ENCODE results near the gene WFDC2.
"Not testable (repeated sequence)": the region's sequence is repeated elsewhere in the genome, so short reads cannot be mapped to it uniquely, and the experiment has no call there.

The WFDC2 gene

DNA sequence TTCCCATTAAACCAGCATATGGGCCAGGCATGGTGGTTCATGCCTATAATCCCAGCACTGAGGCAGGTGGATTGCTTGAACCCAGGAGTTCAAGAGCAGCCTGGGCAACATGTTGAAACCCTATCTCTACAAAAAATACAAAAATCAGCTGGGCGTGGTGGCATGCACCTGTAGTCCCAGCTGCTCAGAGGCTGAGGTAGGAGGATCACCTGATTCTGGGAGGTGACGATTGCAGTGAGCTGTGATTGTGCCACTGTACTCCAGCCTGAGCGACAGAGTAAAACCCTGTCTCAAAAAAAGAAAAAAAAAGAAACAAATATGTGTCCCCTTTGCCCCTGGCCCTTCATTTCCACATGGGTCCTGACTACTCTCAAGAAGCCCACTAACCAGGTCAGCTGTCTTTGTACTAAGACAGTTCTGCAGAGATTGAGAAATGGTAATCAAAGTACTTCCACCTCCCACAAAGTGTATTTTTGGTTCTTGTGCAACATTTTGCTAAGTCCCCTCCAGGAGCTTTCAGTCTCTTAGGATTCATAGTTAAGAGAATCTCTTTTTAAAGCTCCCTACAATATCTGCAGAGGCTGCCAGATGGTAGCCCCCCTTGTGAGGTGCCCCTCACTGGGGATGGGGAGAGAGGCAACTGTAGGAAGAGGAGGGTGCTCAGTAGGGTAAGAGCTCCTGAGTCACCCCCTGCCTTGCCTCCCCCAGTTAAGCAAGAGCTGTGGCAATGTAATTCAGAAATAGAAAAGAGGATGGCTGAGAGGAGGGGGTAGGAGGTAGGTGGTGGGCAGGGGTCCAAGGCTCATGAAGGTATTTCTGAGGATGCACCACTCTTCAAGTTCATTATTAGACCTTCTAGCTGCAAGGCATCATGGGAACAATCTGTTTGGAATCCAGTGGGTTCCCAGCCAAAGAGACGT lies 16.5 kb upstream of the WFDC2 start:
- no peak for DNase-seq

DNA sequence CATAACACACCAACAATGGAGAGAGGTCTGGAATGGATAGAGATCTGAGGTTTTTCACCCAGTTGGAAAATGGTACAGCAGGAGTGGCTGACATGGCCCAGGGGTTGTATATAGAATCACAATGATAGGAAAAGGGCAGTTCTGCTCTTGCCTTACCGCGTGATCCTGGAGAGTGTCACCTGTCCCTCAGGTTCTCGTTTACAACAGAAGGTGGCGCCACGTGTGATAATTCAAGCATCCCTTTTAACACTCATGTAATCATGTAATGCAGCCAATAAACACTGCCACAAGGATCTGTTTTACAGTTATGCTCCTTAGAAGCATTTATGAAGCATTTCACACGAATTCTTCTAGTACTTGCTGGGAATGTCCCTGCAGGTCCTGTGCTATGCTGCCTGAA lies 12.9 kb upstream of the WFDC2 start:
- peak; percentile 30 for DNase-seq

DNA sequence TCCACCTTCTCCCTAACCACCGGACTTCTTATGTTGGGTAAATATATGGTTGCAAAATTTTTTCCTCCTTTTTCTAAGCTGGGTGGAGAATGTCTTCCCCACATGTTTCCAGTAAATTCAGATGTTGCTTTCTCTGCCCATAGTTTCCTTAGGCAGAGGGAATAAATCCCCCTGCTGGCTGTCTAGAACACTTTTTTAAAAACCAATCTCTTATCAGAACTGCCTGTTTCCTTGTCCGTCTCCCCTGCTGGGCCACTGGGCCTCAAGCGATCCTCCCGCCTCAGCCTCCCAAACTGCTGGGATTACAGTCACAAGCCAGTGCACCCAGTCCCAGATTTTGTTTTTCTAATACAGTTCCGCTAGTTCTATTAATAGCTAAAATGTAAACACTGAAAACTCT lies 9.9 kb upstream of the WFDC2 start:
- DNase-seq, result no peak

DNA sequence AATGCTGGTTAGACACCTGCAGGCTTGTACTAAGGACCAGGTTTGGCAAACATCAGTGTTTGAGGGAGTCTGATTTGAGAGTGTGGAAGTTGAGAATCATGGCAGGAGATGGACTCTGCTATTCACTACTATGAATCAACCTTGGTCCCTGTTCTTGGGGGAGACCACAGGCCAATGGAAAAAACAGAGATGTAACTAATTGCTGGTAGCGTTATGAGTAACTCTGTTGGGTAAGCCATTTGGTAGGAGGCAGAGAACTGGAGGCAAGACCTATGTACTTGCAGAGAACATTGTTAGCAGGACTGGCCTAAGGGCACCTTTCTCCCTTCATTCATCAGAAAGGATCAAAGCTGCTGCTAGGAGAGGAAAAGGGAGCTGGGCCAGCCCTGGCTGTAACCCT lies 8.3 kb upstream of the WFDC2 start:
- no peak for DNase-seq

DNA sequence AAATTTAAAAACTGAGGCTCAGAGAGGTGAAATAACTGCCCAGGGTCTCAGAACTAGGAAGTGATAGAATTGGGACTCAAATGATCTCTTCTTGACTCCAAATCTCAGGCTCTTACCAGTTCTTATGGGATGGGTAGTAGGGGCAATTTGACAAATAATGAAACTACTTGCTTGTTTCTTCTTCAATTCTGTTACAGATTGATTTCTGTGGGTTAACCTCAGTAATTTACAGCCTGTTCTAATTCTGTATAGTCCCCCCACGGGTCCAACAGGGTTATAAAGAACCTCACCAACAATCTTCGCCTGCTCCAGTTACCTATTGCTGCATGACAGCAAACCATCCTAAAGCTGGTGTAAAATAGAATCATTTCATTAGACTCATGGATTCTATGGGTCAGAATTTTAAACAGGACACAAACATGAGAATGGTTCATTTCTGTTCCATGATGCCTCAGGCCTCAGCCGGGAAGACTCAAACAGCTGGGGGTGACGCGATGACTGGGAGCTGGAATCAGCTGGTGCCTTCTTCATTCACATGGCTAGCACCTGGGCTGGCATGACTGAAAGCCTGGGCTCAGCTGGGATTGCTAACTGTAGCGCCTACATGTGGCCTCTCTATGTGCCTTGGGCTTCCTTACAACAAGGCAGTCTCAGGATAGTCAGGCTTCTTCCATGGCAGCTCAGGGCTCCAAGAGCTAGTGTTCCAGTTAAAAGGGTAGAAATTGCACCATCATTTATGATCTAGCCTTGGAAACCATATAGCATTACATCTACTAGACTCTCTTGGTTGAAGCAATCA lies 6.6 kb upstream of the WFDC2 start:
- no peak for DNase-seq

DNA sequence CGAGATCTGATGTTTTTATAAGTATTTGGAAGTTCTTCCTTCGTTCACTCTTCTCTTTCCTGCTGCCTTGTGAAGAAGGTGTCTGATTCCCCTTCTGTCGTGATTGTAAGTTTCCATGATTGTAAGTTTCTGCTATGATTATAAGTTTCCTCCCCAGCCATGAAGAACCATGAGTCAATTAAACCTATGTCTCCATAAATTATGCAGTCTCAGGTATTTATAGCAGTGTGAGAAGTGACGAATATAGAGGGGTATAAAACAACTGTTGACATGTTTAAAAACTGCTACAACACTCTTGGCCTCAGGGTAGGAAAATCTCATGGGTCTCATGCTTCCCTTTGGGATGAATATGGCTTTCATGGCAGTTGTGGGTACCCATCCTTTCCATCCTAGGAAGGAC lies 5.8 kb upstream of the WFDC2 start:
- DNase-seq, result no peak

DNA sequence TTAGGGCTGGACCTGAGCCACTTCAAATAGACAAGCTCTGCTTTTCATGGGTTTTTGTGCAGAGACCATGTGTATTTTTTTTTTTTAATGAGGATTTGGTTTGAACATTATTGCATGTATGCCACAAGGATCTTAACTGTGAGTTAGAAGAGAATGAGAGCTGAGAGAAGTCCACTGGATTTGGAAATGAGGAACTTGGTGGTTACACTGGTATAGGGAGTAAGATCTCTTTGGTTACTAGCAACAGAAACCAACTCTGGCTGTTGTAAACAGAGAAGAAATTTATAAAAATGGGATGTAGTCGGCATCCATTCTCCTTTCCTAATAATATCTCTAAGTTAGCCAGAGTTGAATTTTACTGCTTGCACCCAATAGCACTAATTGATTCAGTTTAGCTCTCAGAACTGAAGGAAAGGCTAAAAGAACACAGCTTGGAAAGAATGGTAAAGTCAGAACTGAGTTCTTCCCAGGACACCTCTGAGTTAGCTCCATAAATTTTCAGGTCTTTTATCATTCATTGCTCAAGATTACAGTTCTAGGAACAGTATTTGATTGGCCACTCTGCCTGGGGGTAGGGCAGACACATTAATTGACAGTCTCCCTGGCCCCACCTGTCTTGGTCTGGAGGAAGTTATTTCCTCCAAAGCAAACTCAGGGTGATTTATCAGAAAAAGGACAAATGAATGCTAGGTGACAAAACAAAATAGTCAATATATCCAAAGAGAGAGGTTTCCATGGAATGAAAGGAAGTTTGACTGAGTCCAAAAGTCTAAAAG lies 3.9 kb upstream of the WFDC2 start:
- no peak for DNase-seq

DNA sequence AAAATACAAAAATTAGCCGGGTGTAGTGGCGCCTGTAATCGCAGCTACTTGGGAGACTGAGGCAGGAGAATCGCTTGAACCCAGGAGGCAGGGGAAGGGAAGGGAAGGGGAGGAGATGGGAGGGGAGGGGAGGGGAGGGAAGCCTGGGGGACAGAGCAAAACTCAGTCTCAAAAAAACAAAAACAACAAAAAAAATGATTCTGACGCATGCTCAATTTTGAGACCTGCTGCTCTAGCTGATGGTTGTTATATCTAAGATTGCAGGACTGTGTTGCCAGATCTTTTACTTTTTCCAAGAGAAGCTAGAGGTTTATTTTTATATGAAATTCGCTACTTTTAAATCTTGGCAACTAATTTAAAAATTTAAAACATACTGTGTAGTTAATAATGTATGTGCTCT lies 2.4 kb upstream of the WFDC2 start:
- DNase-seq, result no peak

DNA sequence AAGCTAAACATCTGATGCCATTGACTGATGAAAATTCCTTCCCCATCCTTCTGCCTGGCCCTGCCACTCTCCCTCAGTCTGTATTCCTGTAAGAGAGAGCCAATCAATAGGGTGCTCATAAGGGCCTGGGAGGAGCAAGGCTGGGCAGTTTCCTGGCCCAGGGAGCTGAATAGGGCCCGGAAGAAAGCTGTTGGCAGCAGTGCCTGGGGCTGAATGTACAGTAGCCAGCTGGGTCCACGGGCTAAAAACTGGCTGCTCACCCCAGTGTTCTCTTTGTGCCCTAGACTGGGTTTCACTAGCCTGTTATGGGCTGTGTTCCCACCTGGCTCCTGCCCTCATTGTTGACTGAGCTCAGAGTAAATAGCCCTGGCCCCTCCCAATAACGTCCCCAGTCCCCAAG lies 1.7 kb upstream of the WFDC2 start:
- no peak for DNase-seq

DNA sequence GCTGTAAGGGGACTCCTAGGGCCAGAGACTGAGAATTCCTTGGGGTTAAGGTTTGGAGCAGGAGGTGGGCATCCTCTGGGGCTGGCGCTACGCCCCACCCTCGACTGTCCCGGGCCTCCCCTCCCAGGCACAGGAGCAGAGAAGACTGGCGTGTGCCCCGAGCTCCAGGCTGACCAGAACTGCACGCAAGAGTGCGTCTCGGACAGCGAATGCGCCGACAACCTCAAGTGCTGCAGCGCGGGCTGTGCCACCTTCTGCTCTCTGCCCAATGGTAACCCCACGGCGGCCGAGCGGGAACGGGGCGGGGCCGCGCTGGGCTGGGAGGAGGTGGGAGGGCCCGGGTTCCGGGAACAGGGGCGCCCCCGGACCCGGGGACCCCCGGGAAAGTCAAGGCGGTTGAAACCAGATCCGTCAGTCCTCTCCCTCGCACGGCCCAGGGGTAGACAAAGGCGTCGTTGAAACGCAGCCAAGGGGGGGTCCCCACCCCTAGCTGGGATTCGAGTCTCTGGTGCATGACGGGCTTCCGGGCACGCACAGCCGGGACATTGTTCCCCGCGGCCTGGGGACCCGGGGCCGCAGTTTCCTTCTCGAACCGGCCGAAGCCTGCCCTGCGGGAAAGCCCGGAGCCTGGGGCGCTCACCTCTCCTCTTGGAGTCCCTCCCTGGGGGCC lies 844 bp downstream of the WFDC2 start:
- no peak for DNase-seq

DNA sequence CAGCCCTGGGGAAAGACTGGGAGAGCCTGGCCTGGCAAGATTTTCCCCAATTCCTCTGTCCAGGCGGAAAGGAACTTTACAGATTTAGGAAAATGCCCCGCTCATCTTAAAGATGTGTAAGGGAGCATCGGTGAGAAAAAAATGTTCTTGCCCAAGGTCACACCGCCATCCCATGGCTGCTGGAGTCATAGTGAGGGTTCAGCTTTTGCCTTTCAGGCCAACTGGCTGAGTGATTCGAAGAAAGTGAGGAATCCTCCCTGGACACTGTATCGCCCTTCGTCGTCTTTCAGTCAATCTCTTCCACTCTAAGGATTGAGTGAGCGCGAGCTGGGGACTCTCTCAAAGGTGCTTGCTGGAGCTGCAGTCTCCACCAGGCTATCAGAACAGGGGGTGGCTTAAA lies 1.4 kb downstream of the WFDC2 start:
- peak; percentile 9 for DNase-seq

DNA sequence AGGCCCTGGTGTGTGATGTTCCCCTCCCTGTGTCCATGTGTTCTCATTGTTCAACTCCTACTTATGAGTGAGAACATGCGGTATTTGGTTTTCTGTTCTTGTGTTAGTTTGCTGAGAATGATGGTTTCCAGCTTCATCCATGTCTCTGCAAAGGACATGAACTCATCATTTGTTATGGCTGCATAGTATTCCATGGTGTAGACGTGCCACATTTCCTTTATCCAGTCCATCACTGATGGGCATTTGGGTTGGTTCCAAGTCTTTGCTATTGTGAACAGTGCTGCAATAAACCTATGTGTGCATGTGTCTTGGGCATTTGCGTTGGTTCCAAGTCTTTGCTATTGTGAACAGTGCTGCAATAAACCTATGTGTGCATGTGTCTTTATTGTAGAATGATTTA lies 2.7 kb downstream of the WFDC2 start:
- not testable (repeated sequence) for DNase-seq

DNA sequence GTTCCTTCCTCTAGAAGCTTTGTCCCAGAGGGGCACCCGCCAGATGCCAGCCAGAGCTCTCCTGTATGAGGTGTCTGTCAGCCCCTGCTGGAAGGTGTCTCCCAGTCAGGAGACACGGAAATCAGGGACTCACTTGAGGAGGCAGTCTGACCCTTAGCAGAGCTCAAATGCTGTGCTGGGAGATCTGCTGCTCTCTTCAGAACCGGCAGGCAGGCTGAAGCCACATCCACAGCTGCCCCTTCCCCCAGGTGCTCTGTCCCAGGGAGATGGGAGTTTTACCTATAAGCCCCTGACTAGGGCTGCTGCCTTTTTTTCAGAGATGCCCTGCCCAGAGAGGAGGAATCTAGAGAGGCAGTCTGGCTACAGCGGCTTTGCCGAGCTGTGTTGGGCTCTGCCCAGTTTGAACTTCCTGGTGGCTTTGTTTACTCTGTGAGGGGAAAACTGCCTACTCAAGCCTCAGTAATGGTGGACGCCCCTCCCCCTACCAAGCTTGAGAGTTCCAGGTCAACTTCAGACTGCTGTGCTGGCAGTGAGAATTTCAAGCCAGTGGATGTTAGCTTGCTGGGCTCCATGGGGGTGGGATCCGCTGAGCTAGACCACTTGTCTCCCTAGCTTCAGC lies 8.1 kb downstream of the WFDC2 start:
- not testable (repeated sequence) for DNase-seq

DNA sequence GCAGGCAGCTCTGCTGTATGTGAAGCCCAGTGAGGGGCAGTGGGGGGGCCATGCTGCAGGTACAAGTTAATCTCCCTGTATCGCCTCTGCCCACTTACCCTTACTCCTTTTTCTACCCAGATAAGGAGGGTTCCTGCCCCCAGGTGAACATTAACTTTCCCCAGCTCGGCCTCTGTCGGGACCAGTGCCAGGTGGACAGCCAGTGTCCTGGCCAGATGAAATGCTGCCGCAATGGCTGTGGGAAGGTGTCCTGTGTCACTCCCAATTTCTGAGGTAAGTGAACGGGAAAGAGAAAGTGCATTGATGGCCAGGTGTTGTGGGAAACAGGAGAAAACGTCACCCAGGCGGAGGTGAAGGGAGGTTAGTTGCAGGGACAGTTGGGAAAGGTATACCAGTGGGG lies 10.3 kb downstream of the WFDC2 start:
- DNase-seq, result no peak

DNA sequence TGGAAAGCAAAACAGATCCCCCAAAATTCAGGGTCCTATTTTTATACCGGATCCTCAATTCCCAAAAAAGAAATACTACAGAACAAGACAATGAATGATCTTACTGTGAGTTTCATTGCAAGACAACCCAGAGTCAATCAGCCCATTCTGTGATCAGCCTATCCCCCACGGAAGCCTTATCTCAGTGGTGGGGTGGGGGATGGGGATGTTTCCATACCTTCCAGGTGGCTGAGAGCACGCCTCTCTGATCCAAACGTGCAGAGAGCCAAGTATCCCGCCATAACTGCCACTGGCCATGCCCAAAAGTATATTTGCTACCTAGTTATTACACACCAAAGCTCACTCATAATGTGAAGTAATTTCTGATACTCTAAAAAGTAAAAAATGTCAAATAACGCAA lies 15.1 kb downstream of the WFDC2 start:
- no peak for DNase-seq

DNA sequence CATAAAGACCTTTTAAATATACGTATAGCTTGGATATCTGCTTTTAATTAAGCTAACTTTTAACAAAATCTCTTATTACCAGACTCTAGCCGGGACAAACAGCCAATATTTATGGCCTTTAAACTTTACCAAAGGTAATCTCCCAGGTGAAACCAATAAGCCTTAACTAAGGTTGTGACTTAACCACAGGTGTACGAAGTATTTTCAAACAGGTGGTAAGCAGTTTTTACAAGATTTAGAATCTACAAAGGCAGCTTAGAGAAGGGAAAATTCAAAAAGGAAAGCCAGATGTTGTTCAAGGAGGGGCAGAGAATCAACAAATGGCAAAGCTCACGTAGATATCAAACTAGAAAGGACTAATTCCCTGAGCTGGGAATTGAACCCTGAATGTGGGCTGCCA lies 15.8 kb downstream of the WFDC2 start:
- no peak for DNase-seq

DNA sequence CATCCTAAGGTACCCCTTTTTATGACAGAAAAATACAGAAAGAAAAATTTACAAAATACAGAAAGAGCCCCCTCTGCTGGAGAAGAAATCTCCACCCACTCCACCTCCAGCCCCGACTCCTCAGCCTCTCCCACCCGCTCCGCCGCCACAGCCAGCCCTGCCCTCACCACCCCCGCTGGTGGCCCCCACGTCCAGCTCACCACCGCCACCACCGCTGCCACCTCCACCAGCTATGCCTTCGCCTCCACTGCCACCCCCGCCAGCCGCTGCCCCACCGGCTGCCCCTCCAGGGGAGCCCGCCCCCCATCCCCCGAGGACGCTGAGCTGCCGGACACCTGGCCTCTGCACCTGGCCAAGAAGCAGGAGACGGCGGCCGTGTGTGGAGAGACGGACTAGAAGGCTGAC lies 17.7 kb downstream of the WFDC2 start:
- no peak for DNase-seq

DNA sequence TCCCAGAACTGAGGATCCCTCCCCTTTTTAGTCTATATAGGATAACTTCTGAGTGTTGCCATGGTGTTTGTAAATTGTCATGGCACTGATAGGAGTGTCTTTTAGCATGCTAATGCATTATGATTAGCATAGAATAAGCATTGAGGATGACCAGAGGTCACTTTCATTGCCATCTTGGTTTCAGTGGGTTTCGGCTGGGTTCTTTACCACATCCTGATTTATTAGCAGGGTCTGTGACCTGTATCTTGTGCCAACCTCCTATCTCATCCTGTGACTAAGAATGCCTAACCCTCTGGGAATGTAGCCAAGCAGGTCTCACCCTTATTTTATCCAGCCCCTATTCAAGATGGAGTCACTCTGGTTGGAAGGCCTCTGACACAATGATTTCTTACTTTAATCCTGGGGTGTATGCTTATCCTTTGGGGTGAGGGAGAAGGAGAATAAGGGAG lies 19.6 kb downstream of the WFDC2 start:
- no peak for DNase-seq

DNA sequence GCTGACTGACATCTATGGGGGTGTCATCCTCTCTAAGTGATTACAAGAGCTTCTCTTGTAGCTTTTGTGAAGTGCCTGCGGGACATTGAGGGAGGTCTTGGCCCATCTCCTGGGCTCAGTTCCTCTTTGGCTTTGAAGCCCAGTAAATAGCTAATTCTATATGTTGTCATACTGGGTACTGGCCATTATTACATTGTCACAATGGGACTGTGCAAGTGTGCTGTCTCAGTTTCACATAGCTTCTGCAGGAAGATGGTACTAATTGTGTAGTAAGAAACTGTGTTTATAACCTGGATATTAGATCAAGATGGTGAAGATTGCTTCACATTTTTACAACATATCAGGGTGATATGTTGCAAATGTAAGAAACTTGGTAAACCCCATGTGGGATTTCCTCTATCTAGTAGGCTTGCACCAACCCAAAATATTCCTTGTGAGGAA lies 26.0 kb downstream of the WFDC2 start:
- DNase-seq, result no peak

DNA sequence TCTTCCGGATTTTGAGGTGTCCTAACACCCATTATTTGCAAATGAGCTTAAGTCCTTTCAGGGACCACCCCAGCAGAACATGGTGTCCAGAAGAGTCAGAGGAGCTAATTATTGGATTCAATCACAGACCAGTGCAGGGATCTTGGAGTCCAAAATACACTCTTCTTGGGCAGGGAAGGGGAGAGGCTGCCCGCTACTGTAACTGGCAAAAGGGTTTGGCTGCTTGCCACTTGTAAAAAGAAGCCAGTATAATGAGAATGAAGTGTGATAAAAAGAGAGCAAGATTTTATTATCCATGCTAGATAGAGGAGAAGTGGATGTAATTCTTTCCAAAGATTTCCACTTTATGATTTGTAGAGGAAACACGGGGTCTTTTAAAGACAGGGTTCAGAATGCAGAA lies 26.6 kb downstream of the WFDC2 start:
- no peak for DNase-seq

DNA sequence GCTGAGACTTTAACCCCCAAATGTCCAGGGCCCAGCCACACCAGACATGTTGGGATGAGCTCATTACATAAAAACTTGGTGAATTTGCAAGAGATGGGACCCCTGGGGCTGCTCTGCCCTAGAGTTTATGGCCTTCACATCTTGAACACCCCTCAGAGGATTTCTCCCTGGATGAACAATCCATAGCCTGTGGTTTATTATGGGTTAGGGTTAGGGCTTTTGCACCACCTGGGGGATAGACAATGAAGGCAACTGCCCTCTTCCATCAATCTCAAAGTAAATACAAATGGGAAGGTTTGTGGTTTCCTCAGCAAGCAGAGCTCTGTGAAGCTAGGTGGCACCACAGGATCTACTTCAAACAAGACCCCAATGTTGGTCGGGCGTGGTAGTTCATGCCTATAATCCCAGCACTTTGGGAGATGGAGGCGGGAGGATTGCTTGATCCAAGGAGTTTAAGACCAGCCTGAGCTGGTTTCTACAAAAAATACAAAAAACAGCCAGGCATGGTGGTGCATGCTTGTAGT lies 28.5 kb downstream of the WFDC2 start:
- DNase-seq, result no peak

DNA sequence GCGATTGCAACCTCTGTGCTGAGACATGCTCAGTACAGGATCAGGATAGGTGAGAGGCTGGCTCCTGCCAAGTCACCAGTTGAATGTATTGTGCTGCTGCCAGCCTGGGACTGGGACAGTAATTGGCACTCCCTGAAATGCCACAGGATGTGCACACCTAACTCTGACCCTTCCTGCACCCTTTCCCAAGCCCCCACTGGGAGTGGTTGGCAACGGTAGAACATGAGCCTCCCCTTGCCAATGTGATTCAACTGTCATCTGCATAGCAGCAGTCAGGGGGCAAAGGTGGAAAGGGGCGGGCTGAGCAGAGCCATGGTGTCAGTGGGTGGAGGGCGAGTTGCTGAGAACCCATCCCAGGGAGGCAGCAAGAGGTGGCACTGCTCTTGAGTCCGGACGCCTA lies 30.5 kb downstream of the WFDC2 start:
- DNase-seq, result no peak

Data from CD4-positive, alpha-beta T cell treated with Interleukin-10 for 1 hour (primary cell).